ENCODE data around the gene RELL2.

Gene RELL2

DNA sequence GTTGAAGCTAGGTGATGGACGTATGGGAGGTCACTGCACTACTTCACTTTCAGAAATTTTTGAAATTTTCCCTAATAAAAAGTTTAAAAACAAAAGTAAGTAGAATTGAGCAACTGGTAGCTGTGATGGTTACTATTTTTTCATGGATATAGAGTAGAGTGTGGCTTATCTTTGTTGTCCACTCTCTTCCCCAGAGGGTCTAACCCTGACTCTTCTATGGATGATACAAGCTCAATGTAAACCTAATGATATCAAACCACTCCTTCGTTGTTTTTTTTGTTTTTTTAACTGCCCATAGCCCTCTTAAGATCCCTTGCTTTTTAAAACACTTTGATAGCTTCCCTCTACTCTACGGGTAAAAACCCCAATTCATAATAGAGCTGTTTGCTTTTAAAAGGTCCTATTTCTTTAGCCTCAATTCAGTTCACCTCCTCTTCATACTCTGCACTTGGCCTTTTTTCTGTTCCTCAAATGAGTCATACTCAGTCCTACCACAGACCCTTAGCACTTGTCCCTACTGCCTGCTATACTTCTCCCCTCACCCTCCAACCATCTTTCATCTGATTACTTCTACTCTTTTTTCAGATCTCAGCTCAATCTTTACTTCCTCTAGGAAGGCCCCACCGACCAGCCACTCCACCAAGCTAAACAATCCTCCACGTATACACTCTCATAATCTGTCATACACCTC lies 2.8 kb upstream of the RELL2 start:
- Histone ChIP-seq H3K9me2 (replicated peaks; ENCODE audit: control insufficient read depth, low read length) (no peaks in the 10 kb centered on the region), H3K79me2 (ENCODE audit: control insufficient read depth, low read length) (peaks cover 75% of the 10 kb centered on the region), H3K36me3 (ENCODE audit: control insufficient read depth, low read length) (peaks cover 71% of the 10 kb centered on the region), H3K4me1 (ENCODE audit: control insufficient read depth, low read length) (peaks cover 36% of the 10 kb centered on the region), H4K20me1 (ENCODE audit: control insufficient read depth, insufficient read depth, low read depth, low read length) (peaks cover 21% of the 10 kb centered on the region; the same call in 1 of the 2 replicates), H3K9me3 (ENCODE audit: control insufficient read depth, insufficient read depth, low read length) (no peaks in the 10 kb centered on the region), H3K27me3 (ENCODE audit: control insufficient read depth, low read length) (no peaks in the 10 kb centered on the region), H3F3A (ENCODE audit: control insufficient read depth, insufficient read depth) (peaks cover 5% of the 10 kb centered on the region), H3K4me3 (ENCODE audit: low read length) (no peak overlapping the region), H3K27ac (ENCODE audit: low read depth, low read length) (no peak overlapping the region), H3K4me2 (ENCODE audit: low read length) (peak overlapping the region; percentile 74)
- TF ChIP-seq, protein P1, sequence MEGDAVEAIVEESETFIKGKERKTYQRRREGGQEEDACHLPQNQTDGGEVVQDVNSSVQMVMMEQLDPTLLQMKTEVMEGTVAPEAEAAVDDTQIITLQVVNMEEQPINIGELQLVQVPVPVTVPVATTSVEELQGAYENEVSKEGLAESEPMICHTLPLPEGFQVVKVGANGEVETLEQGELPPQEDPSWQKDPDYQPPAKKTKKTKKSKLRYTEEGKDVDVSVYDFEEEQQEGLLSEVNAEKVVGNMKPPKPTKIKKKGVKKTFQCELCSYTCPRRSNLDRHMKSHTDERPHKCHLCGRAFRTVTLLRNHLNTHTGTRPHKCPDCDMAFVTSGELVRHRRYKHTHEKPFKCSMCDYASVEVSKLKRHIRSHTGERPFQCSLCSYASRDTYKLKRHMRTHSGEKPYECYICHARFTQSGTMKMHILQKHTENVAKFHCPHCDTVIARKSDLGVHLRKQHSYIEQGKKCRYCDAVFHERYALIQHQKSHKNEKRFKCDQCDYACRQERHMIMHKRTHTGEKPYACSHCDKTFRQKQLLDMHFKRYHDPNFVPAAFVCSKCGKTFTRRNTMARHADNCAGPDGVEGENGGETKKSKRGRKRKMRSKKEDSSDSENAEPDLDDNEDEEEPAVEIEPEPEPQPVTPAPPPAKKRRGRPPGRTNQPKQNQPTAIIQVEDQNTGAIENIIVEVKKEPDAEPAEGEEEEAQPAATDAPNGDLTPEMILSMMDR (IDR thresholded peaks at IDR 0.05; ENCODE audit: low read depth, low read length, poor library complexity, severe bottlenecking) = no peak
- no peak for TF ChIP-seq EZH2phosphoT487 (IDR thresholded peaks at IDR 0.05; ENCODE audit: borderline replicate concordance, low read length)

DNA sequence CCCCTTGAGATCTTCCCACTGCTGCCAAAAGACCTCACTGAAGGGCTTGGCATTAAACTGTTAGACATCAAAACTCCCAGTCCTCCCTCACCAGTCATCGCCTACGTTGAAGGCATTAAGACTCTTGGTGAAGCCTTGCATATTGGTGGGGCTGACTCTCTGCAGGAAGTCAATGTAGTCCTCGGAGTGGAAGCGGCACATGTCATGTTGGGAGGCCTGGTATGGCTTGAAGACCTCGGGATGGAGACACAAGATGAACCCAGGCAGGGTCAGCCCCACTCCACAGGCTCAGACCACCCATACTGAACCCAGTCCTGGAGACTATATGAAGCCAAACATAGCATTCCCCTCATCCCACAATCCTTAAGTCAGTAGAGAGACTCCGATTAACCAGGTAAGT lies 2.1 kb upstream of the RELL2 start:
- Histone ChIP-seq H3F3A (ENCODE audit: control insufficient read depth, insufficient read depth) (peaks cover 6% of the 10 kb centered on the region), H3K36me3 (ENCODE audit: control insufficient read depth, low read length) (peaks cover 71% of the 10 kb centered on the region), H3K27ac (ENCODE audit: low read depth, low read length) (no peak overlapping the region), H3K9me2 (replicated peaks; ENCODE audit: control insufficient read depth, low read length) (no peaks in the 10 kb centered on the region), H3K79me2 (ENCODE audit: control insufficient read depth, low read length) (peaks cover 75% of the 10 kb centered on the region), H3K4me3 (ENCODE audit: low read length) (0 out of 2 replicates have a peak overlapping the region, but pooled peaks have one; percentile 23), H4K20me1 (ENCODE audit: control insufficient read depth, insufficient read depth, low read depth, low read length) (peaks cover 21% of the 10 kb centered on the region; the same call in 1 of the 2 replicates), H3K4me1 (ENCODE audit: control insufficient read depth, low read length) (peaks cover 36% of the 10 kb centered on the region), H3K27me3 (ENCODE audit: control insufficient read depth, low read length) (no peaks in the 10 kb centered on the region), H3K4me2 (ENCODE audit: low read length) (peak overlapping the region; percentile 74), H3K9me3 (ENCODE audit: control insufficient read depth, insufficient read depth, low read length) (no peaks in the 10 kb centered on the region)
- TF ChIP-seq, protein P1 (IDR thresholded peaks at IDR 0.05; ENCODE audit: low read depth, low read length, poor library complexity, severe bottlenecking) = no peak
- no peak for TF ChIP-seq EZH2phosphoT487 (IDR thresholded peaks at IDR 0.05; ENCODE audit: borderline replicate concordance, low read length)

DNA sequence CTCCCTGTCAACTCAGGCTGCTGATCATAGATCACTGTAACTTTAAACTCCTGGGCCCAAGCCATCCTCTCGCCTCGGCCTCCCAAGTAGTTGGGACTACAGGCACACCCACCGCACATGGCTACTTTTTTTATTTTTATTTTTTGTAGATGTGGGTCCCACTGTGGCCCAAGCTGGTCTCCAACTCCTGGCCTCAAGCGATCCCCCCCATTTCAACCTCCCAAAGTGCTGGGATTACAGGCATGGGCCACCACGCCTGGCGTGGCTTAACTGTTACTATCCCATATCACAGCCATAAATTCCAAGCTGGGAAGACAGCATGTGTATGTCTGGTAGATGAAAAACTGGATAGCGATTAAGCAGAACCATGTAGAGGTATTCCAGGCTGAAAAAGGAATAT lies 1.2 kb upstream of the RELL2 start:
- H3K4me3 ChIP-seq (ENCODE audit: low read length) = peak overlapping the region; percentile 96
- no peak overlapping the region for H3K27ac ChIP-seq (ENCODE audit: low read depth, low read length)
- peaks cover 72% of the 10 kb centered on the region for H3K79me2 ChIP-seq (ENCODE audit: control insufficient read depth, low read length)

More for the DNA sequence above, 1.2 kb upstream of the RELL2 start:
- no peaks in the 10 kb centered on the region for H3K27me3 ChIP-seq (ENCODE audit: control insufficient read depth, low read length)
- no peaks in the 10 kb centered on the region for H3K9me2 ChIP-seq (replicated peaks; ENCODE audit: control insufficient read depth, low read length)
- peak overlapping the region; percentile 74 for H3K4me2 ChIP-seq (ENCODE audit: low read length)
- peaks cover 36% of the 10 kb centered on the region for H3K4me1 ChIP-seq (ENCODE audit: control insufficient read depth, low read length)
- peaks cover 72% of the 10 kb centered on the region for H3K36me3 ChIP-seq (ENCODE audit: control insufficient read depth, low read length)
- H3K9me3 ChIP-seq (ENCODE audit: control insufficient read depth, insufficient read depth, low read length) = no peaks in the 10 kb centered on the region
- H4K20me1 ChIP-seq (ENCODE audit: control insufficient read depth, insufficient read depth, low read depth, low read length) = peaks cover 21% of the 10 kb centered on the region; the same call in 1 of the 2 replicates
- peaks cover 6% of the 10 kb centered on the region for H3F3A ChIP-seq (ENCODE audit: control insufficient read depth, insufficient read depth)
- TF ChIP-seq EZH2phosphoT487 (IDR thresholded peaks at IDR 0.05; ENCODE audit: borderline replicate concordance, low read length) = no peak
- TF ChIP-seq, protein P1 (IDR thresholded peaks at IDR 0.05; ENCODE audit: low read depth, low read length, poor library complexity, severe bottlenecking) = no peak

Measured in DOHH2 (cell line).